HG03097 (cell line): ENCODE results near the gene C19orf44.
"Not testable (repeated sequence)": the region's sequence is repeated elsewhere in the genome, so short reads cannot be mapped to it uniquely, and the experiment has no call there.

ENCODE experiments used
- ATAC-seq: cut with Tn5 transposase; IDR thresholded peaks from one replicate; pipeline ENCODE4 v1.9.1; 2021; ENCODE audit not compliant: unreplicated experiment, low FRiP score

Gene C19orf44

DNA sequence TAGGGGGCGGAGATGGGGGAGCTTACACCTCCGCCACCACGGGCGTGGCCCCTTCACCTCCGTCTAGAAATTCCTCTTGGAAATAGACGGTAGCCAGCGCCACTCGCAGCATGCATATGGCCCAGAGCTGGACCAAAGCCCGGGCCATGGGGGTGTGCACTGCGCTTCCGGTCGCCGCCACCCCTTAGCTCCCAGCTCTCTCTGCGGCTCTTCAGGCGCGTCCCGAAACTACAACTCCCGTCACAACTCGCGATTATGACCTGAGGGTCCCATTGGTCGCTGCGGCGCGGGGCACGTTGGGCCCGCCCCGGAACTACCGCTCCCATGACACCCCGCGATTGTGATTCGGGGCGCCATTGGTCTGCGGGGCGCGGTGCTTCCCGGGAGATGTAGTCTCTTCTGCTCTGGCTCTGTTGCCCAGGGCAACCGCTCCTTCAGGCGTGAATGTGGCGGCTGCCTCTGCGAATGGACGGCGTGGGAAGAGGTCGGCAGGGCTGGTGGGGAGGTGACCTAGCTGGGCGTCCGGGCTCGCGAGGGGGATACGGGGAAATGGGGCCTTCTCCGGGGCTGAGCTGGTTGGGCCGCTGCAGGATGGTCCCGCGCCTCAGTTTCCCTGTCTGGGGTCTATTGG, at the start of gene C19orf44, which contains the start of gene CALR3:
TSS of gene C19orf44 (plus strand) at position 413 of the 631 bp plus-strand sequence. CDS start 4,399 bp downstream, outside the sequence.
TSS of gene CALR3 (minus strand) at position 186 of the 631 bp plus-strand sequence. CDS start at position 148, 38 bp downstream.
- peak; percentile 96 for ATAC-seq

DNA sequence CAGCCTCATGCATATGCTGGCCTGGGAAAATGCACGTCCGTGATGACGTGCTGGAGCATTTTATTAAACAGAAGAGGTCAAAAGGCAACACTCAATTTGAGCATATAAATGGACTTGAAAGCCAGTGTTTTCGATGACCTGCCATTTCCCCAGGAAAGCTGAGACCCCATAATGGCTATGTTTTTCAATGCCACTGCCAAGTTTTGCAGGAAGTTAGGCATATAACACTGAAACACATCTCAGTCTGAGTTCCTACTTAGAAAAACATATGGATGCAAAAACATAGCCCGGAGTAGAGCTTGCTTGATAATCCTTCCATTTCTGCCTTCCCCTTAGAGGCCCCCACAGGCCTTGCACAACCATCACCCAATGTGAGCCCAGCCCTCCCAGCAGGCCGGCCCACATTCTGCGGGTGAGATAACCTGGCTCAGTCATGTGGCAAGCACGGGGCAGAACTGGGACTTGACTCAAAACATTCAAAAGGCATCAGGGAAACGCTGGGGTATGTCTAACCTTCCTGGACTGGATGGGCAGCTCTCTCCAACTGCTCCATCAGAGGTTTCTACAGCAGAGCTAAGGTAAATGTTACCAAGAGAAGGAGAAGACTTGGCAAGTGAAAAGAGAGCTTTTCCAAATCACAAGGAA, 49.3 kb upstream of the C19orf44 start:
- no peak for ATAC-seq

DNA sequence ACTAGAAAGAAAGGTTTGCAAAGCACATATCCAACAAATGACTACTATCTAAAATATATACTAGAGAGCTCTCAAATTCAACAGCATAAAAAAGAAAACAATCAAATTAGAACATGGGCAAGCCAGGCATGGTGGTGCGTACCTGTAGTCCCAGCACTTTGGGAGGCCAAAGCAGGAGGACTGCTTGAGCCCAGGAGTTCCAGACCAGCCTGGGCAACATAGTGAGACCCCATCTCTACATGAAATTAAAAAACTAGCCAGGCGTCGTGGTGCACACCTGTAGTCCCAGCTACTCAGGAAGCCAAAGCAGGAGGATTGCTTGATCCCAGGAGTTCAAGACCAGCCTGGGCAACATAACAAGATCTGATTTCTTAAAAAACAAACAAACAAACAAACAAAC, 47.3 kb upstream of the C19orf44 start:
- ATAC-seq: not testable (repeated sequence)

DNA sequence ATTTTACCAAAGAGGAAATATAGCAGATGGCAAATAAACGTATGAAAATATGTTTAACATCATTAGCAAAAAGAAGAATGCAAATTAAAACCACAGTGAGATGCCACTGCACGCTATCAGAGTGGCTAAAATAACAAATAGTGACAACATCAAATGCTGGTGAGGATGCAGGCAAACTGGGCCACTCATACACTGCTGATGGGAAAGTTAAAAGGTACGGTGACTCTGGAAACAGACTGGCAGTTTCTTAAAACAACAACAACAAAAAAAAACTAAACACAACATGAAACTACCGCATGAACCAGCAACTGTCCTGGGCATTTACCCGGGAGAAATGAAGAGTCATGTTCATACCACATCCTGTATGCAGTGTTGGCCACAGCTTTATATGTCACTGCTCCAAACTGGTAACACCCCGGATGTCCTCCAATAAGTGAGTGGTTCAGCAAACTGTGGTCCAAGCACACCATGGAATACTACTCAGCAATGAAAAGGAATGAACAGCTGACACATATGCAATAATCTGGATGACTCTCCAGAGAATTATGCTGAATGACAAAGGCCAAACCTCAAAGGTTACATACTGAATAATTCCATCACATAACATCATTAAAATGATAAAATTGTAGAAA, 46.7 kb upstream of the C19orf44 start:
- peak; percentile 38 for ATAC-seq

DNA sequence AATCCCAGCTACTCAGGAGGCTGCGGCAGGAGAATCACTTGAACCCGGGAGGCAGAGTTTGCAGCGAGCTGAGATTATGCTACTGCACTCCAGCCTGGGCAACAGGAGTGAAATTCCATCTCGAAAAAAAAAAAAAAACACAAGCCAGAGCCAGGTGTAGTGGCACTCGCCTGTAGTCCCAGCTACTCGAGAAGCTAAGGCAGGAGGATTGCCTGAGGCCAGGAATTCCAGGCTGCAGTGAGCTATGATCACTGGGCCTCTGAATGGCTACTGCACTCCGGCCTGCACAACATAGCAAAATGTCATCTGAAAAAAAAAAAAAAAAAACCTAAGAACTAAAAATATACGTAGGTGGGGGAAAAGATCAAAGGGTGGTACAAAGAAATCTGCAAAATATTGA, 43.9 kb upstream of the C19orf44 start:
- no peak for ATAC-seq

DNA sequence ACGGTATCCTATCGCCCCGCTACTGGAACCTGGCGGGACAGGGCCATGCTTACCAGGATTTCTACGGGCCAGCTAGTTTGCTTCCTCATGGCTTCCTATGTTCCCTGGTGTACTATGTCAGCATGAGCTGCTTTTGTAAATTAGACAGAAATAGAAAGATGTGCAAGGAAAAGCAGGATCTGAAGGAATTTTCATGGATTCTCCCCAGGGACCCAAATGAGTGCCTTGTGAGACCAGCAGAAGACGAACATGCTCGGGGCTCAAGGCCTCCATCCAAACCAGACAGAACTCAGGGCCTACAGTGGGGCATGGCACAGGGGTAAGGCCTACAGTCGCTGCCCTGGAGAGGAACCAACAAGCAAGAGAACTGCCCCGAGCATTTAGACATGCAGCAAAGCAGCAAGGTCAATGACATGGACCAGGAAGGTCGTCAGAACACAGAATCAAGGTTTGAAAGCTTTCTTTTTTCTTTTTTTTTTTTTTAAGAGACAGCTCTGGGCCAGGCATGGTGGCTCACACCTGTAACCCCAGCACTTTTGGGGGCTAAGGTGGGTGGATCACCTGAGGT, 41.8 kb upstream of the C19orf44 start:
- no peak for ATAC-seq

DNA sequence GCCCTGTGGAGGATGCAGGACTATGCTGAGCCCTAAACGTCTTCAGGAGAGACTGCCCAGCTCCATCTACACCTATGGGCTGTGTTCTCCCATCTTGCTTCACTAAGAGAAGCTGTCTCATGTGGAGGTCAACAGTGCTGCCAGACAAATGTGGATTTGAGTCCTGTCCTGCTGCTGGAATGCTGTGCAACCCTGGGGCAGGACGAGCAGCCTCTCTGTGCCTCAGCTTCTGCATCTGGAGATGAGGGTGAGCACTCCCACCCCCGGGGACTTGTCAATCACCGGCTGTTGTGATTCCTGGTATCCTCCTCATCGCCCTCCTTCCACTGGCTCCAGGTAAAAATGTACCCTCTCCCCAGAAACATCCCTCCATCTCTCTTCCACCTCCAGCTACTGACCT, 40.7 kb upstream of the C19orf44 start:
- no peak for ATAC-seq

DNA sequence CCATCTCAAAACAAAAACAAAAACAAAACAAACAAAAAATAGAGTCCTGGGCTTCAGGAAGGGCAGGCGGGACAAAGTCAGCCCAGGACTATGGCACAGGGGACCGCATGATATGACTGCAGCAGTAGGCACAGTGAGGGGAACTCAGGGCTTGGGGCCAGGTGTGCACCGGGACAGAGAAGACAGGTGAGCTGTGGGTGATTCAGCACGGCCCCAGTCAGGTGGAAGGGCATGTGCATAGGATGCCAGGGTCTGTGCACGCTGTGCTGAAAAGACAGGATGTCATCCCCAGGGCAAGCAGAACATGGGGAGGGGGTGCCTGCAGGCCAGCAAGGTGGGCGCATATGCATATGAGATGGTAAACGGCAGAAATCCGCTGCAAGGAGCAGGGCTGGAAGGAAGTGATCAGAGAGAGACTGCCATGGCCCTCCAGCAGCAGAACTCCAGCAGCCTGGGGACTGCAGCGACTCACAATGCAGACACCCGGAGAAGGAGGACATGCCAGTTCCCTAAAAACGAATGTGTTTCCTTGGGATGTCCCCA, 39.5 kb upstream of the C19orf44 start:
- no peak for ATAC-seq

DNA sequence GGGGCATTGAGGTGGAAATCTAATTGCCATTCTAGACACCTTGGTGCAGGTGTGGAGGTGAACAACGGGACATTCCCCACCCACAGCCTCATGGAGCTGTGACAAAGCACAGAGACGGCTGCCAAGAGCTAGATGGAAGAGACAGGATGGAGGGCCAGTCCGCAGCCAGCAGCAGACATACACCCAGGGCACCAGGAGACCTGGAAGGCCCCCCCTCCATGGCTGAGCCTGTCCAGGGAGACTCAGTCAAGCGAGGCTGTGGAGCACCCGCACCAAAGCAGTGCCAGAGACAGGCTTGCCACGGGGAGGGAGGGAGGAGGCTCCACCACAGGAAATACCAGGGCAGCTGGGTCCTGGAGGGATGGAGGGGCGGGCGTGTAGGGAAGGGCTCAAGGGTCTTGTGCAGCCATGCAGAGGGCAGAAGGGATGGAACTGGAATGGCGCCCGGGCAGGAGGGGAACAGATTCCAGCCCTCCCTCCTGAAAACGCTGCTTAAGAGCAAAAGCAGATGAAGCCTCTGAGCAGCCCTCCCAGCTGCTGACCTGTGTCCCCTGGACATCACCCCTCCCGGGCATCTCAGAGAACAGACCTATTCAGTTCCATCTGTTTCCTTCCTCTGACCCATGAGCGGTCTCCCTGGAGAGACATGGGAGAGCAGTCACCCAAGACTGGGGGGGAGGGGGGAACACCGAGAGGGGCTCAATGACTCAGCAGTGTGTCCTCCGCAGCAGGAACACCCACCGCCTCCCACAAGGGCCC, 38.8 kb upstream of the C19orf44 start:
- ATAC-seq: no peak

DNA sequence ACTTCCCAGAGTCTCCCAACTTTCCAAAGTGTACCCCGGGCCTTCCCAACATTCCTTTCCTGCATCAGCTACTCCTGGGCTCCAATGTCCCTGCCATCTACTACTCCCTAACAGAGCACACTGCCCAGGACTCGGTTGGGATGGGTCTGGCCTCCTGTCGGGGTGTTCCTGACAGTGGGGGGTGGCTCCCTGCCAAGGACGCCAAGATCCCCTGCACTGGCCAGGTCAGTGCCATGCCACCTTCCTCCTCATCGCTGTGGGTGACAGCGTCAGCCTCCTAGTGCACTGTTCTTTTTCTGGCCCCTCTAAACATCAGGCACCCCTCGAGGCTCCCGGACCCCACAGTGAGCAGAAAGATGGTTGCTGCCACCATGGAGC, 38.3 kb upstream of the C19orf44 start:
- ATAC-seq: no peak

DNA sequence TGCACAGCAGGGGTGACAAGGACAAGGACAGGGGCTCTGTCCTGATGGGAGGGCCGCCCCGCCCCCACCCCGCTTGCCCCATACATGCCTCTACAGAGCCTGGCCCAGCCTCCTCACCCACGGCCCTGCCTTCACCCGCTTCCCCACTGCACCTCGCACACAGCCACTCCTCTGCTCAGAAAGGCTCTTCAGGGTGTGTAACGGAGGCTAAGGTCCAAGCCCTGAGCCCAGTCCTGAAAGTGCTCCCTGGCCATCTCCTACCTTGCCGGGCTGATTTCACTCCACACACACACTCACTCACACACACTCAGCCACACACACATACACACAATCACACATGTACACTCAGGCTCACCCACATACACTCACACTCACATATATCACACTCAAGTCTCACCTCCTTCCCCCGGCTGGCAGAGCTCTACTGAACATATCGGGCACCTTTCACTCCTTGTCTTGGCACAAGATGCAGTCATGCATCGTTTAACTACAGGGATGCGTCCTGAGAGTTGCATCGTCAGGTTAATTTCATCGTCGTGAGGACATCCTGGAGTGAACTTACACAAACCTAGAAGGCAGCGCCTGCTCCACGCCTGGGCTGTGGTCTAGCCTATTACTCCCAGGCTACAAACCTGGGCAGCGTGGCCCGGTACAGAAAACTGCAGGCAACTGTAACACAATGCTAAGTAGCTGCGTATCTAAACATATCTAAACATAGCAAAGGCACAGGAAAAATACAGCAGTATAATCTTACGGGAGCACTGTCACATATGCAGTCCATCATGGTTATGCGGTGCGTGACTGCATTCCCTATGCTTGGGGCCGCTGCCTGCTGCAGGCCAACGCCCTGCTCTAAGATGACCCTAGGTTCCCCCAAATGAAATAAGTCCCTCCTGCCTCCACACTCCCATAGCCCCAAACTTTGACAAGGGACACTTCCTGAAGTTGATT, 37.5 kb upstream of the C19orf44 start:
- ATAC-seq: no peak

DNA sequence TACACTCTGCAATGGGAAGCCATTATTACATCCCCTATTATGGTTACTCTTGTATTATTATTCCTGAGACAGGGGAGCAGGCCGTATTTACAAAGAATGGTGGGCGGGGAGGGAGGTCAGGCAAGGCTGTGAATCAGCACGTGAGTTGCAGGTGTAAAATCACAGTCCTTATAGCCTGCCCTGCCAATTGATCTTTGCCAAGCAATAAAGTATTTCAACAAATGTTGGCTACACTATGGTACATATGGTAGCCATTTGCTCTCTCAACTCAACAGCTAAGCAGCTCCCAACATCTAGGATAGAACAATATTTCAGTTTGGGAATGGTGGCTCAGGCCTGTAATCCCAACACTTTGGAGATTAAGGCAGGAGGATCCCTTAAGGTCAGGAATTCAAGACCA, 36.5 kb upstream of the C19orf44 start:
- no peak for ATAC-seq

DNA sequence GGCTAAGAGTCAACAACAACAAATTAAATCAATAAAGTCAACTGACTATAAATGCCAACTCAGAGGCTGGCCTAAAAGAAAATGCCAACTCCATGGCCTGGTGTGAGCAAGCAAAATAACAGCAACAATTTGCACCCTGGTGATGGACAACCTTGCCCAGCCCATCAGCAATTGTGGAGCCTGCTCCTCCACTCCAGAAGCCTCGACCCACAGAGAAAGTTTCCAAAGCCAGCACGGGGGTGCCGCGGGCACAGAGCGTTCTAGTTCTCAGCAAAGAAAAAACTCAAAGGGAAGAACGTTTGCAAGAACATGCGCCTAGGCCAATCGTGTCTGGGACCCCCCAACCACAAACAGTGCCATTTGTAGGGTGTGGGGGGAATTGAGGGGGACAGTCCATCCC, 35.7 kb upstream of the C19orf44 start:
- ATAC-seq: no peak

DNA sequence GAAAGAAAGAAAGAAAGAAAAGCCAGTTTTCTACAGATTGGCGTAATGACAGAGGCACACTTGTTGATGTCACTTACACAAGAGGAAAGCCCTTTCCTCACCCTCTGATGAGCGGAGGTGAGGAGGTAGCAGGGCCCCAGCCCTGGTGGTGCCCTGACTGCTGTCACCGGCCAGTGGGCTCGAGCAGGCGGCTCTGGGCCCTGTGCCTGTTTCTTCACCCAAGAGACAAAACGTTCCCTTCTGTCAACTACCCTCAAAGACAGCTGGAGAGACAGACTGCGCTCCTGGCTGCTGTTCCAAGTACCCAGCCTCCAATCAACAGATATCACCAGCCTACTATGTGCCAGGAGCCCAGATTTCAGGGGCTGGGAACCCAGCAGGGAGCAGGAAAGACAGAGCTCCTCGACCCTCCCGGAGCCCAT, 34.6 kb upstream of the C19orf44 start:
- ATAC-seq: no peak

DNA sequence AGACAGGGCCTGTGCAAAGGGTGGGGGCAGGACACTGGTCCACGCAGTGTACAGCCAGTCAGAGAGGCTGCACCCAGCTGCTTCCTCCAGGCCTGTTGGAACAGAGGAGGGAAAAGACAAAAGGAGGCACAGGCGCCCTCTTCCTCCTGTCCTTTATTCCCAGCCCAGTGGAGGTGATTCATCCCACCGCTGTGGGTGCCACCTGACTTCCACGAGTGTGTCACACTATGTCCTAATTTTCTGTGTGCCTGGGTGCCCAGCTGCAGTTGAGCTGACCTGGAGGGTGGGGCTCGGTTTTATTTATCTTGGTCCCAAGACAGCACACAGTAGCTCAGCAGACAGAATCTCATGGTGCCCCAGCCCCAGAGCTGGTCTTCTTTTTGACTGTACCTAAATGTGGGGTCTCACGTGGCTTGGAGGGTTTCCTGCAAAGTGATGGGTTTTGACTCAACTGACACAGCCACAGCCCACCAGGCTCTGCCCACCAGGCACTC, 33.4 kb upstream of the C19orf44 start:
- no peak for ATAC-seq

DNA sequence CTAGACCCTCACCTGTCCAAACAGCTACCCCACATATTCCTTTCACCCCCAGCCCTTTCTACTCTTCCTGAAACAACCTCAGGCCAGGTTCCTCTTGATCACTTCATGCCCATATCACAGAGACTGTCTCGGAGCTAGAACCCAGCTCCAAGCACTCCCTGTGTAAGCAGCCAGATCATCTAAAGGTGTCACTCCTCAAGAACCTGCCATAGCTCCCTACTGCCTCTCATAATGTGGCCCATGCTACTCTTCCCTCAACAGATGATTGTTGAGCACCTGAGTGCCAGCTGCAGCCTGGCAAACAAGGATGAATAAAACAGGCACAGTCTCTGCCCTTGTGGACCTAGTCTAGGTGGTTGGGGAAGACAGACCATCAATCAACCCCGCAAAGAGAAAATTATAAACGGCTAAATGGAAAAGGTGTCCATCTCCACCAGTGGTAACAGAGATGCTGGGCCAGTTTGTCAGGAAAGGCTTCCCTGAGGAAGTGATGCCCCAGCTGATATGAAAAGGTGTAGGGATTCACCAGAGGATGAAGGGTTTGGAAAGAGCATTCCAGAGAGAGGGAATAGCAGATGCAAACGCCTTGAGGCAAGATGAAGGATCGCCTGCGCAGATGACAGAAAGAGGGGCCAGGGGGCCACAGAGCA, 32.7 kb upstream of the C19orf44 start:
- ATAC-seq: no peak

DNA sequence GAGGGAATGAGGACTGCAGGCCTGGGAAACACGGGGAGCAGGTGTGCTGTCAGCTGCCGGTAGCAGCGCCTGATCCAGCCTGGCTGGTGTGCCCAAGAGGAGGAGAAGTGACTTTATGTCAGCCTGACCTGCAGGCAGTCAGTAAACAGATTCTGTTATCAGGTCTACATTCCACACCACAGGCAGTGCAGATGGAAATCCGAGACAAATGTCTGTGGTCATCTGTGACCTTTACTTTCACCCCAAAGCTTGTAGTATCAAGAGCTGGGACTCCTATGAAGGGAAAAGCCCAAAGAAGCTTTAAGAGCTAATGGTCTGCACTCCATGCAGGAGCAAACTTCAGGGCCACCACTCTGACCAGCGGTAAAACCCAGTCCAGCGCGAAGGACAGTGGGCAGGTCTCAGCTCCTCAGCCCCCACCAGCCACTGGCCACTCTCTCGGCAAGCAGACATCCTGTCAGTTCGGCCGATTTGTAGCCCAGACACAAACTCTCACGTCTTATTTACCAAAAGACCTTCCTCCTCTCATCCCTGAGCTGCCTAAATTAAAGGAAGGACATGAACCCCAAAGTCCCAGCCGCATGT, 32.1 kb upstream of the C19orf44 start:
- no peak for ATAC-seq

DNA sequence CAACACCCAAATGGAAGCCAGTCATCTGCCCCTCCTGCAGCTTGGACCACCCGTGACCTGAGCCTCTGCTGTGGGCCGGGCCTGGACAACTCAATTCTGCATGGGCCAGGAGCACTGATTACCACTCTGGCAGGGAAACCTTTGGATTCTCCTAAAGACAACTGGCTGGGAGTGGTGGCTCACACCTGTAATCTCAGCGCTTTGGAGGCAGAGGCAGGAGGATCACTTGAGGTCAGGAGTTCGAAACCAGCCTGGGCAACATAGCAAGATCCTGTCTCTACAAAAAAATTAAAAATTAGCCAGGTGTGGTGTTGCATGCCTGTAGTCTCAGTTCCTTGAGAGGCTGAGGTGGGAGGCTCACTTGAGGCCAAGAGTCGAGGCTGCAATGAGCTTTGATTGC, 31.0 kb upstream of the C19orf44 start:
- no peak for ATAC-seq
